Medulla oblongata (tissue), 1 donor: ENCODE measurements around the gene DCAF15.

Experiments
- DNase-seq: peaks from one replicate; pipeline ENCODE4 v3.0.0-alpha.2; 2015; ENCODE audit errors: extremely low spot score

DCAF15 gene

GRCh38 chr19:13995017-13995728 is 42.9 kb downstream of the DCAF15 start:
- peak; percentile 35 for DNase-seq

- DNase-seq = no peak
These were observed 43.8 kb downstream of the DCAF15 start for GRCh38 chr19:13995878-13996765.

- no peak for DNase-seq
These were observed 44.8 kb downstream of the DCAF15 start for GRCh38 chr19:13996928-13997630.

DNA sequence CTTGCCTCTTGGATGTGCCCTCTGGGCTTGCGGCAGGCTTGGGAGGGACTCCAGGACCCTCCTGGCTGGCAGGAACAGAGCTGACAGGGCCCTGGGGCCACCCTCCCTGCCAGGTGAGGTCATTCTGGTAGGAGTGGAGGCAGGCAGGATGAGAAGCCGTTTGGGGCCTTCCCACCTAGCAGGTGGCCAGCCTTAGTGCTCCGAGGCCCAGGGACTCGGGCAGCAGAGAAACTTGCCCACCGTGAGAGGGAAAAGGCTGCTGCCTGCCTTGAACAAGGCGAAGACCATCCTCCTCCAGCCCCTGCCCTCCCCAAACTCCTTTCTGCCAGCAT is 45.3 kb downstream of the DCAF15 start:
- DNase-seq = no peak

DNA sequence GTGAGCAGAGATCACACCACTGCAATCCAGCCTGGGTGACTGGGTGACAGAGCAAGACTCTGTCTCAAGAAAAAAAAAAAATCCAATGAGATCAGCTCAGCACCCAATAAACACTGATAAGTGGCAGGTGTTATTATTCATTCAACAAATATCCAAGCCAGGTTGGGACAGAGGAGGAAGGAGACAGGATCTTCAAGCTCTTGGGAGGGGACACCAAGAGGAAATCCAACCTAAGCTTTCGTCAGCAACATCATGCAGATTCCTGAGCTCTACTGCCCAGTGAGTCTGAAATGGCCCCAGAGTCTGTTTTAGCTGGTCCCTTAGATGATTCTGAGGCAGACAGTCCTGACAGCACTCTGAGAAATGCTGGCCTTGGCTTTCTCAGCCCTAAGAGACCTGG is 46.1 kb downstream of the DCAF15 start:
- DNase-seq = no peak

- no peak for DNase-seq
These were observed 46.8 kb downstream of the DCAF15 start for GRCh38 chr19:13999085-13999484.

DNA sequence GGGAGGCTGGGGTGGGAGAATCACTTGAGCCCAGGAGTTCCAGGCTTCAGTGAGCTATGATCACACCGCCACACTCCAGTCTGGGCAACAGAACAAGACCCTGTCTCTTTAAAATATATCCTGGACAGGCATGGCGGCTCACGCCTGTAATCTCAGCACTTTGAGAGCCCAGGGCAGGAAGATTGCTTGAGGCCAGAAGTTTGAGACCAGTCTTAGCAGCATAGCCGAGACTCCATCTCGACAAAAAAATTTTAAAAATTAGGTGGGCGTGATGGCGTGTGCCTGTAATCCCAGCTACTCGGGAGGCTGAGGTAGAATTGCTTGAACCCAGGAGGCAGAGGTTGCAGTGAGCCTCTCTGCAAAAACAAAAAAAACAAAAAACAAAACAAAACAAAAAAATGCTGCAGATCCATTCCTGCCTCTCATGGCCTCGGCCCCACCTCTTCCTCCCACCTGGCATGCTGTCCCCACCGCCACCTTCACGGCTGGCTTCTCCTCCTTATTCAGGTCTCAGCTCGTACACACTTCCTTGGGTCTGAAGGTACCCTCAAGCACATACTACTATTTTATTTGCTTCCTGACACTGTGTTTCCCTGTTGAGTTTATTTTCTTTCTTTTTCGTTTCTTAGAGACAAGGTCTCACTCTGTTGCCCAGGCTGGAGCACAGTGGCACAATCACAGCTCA is 48.5 kb downstream of the DCAF15 start:
- no peak for DNase-seq

GRCh38 chr19:14002571-14003250 is 50.4 kb downstream of the DCAF15 start:
- DNase-seq = peak; percentile 40

GRCh38 chr19:14003251-14004055 is 51.1 kb downstream of the DCAF15 start:
- DNase-seq = no peak

DNA sequence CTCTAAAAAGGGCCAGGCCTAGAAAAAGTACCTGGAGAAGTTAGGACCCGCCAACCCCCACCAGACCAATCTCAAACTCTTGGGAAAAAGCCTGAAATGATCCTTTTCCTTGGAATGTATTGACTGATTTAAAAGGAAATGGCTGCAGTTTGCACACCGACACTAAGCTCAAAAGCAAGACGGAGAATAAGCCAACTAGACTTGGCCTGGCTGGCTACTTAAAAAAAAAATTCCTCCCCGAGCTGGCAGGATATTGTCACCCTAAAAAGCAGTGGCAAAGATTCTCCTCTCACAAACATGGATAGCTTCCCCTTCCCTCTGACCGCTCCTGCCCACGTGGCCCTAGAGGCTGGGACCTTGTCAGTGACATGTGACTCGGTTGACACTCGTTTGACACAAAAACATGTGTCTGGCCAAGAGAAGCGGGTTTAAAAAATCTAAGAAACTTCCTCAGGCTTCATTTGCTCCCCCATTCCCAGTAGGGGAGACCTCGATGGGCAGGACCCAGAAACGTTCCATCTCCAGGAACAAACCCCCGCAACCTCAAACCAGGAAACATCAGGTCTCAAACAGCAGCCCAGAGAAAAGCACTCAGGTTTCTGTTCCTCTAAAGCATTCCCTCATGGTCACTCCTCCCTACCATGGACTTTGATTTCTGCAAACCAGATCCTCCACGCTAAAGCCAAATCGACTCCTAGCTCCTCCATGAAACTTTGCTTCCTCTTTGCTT is 52.5 kb downstream of the DCAF15 start:
- DNase-seq = peak; percentile 92

DNA sequence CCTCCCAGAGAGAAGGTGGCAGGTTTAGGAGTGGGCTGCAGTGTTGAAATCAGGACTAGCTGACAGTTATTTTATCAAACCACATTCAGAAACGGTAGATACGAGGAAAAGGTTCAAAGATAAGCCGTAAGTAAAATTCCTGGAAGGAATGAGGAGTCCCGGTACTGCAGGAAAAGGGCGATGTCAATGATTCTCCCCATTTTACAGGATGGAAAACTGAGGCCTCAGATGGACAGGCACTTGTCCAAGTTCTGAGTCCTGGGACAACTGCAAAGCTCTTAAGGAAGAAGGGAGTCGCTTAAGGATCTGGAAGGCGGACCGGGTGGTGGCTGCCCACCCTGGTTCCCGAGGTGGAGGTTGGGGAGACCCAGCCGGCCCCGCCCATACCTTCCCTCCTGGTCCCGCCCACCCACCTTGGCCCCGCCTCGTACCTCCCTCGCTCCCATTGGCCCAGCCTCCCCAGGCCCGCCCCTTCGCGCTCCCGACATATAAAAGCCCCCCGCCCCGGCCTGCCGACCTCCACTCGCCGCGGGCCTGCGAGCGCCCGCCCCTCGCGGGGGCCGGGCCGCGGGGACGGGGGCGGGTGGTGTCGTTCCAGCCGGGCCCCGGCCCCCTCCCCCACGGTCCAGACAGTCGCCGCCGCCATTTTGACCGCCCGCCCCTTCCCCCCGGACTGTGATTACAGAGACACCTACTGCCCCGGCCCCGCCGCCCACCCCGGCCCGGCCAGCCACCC is 53.2 kb downstream of the DCAF15 start:
- DNase-seq = peak; percentile 72

DNA sequence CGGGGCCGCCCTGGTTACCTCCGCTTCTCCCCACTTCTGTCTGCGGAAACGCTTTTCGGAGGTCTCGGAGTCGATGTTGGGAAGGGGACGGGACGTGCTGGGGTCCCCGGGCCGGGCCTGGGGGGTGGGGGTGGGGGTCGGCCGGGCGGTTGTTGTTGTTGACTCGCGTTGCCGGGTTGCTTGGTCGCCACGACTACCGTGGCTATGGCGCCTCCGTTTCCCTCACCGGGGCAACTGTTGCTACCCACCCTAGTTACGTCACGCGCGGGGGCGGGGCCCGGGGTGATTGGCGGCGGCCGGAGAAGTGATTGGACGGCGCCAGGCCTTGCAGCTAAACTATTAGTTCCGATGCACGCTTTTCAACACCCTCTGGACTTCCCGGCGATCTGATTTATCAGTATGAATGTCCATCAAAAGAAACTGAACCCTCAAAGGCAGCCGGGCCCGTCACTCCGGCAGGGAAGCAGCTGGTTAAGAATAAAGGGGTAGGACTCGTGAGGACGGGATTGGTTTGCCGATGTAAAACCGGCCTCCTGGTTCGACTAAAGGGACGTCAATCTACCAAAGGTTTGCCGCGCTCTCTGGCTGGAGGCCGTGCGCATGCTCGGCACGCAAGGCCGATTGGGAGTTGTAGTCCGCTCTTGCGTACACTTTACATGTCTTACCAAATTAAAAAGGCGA is 53.9 kb downstream of the DCAF15 start, which contains the start of gene RFX1:
Gene RFX1 (minus strand): TSS at position 236 of the 681 bp plus-strand sequence. CDS start 12,477 bp downstream, outside the sequence.
- peak; percentile 100 for DNase-seq

GRCh38 chr19:14006766-14007562 is 54.7 kb downstream of the DCAF15 start:
- no peak for DNase-seq
